Measurements from ENCODE around the gene ADAMTS4. TPM values are rescaled to one million over a fixed set of nuclear protein-coding genes. Genes with fewer than 3 reads are reported as not detected.

ADAMTS4 gene
- total and polyA plus RNA-seq, 2 of the 4 experiments (the other 2 are of a cell fraction): 0.39 to 0.72 TPM

- dilution Hi-C loops (cut with HindIII; ENCODE audit: low sequenced_read_pairs, unreplicated experiment): no loop called here
- TF ChIP-seq MAZ (IDR thresholded peaks at IDR 0.05; ENCODE audit: borderline replicate concordance, low read depth, low read length): peak; percentile 53; the same call in 1 of the 2 replicates
- no peak for TF ChIP-seq CEBPB (IDR thresholded peaks at IDR 0.05; ENCODE audit: low read depth, low read length)
- Histone ChIP-seq H2BK15ac (ENCODE audit: low read depth, low read length) (peak overlapping the region; percentile 49; the same call in 1 of the 3 replicates), H4K8ac (ENCODE audit: low read depth in 2 of 2, low read length in 2 of 2) (peak overlapping the region; percentile 96), H3K23ac (ENCODE audit: low read depth, low read length) (peak overlapping the region; percentile 76), H2AK5ac (ENCODE audit: low read depth, low read length) (peak overlapping the region; percentile 90; the same call in 1 of the 2 replicates), H4K5ac (ENCODE audit: low read depth, low read length) (peak overlapping the region; percentile 43), H3K4me3 (ENCODE audit: insufficient read depth, low read depth, low read length) (no peak overlapping the region), H4K91ac (ENCODE audit: insufficient read depth, low read depth, low read length) (peak overlapping the region; percentile 76), H2BK20ac (ENCODE audit: low read depth, low read length) (peak overlapping the region; percentile 67; the same call in 1 of the 2 replicates), H2AFZ (replicated peaks; ENCODE audit: low read length, poor library complexity) (peak overlapping the region; percentile 94), H3K14ac (replicated peaks; ENCODE audit: low read depth, low read length) (peak overlapping the region; percentile 88), H3K18ac (ENCODE audit: low read depth, low read length) (peak overlapping the region; percentile 26; the same call in 1 of the 2 replicates), H2AK9ac (replicated peaks; ENCODE audit: low read depth, low read length, poor library complexity) (peak overlapping the region; percentile 92), H3K36me3 (ENCODE audit: control insufficient read depth, insufficient read depth, low read length) (no peaks in the 10 kb centered on the region), H3K79me1 (ENCODE audit: low read depth in 1 of 2, low read length in 2 of 2) (no peaks in the 10 kb centered on the region; a peak in 1 of 4 replicates), H3K9me1 (ENCODE audit: insufficient read depth, low read length) (peaks cover 17% of the 10 kb centered on the region), H3K4me1 (ENCODE audit: control insufficient read depth, insufficient read depth, low read length) (peaks cover 31% of the 10 kb centered on the region), H2BK5ac (ENCODE audit: low read depth, low read length, poor library complexity, severe bottlenecking) (peak overlapping the region; percentile 44), H3K4me2 (ENCODE audit: low read depth, low read length) (peak overlapping the region; percentile 70), H4K20me1 (ENCODE audit: insufficient read depth, low read length) (no peaks in the 10 kb centered on the region), H2BK120ac (ENCODE audit: low read depth, low read length) (peak overlapping the region; percentile 41; the same call in 1 of the 2 replicates), H3K9me3 (ENCODE audit: control insufficient read depth, insufficient read depth, low read length) (no peaks in the 10 kb centered on the region), H3K27me3 (ENCODE audit: control insufficient read depth, insufficient read depth, low read length) (no peaks in the 10 kb centered on the region), H3K4ac (ENCODE audit: low read depth, low read length) (peak overlapping the region; percentile 88), H3K9ac (ENCODE audit: low read depth, low read length) (peak overlapping the region; percentile 33), H3K56ac (ENCODE audit: extremely low read depth, insufficient read depth, low read length) (peak overlapping the region; percentile 44; the same call in 1 of the 2 replicates), H3K27ac (ENCODE audit: insufficient read depth, low read length) (peak overlapping the region; percentile 71)
- no TSS peak for BruUV-seq (replicated peaks)
- intact Hi-C loops (cut with micrococcal nuclease): no loop called here
- ATAC-seq (ENCODE audit: low read depth): peak; percentile 25
- POLR2A ChIA-PET (ENCODE audit: unreplicated experiment): no interaction called here
- DNase-seq: peak; percentile 75
- WGBS, 2 experiments (ENCODE audit: extremely low coverage in 2 of 2, insufficient read length in 1 of 2): 57% methylated on average over 10 of the region's 27 CpGs; no CpG with 5 or more reads in 1 of the 2 experiments
- in situ Hi-C loops (cut with MboI; ENCODE audit: low sequenced_read_pairs): no loop called here
- CTCF ChIA-PET: no interaction called here
Measured at GRCh38 chr1:161196521-161197451, 2.1 kb downstream of the ADAMTS4 start.

Measured in IMR-90 (cell line).